ENCODE measurements around the gene PLP2.
"Not testable (repeated sequence)": the region's sequence is repeated elsewhere in the genome, so short reads cannot be mapped to it uniquely, and the experiment has no call there.

PLP2 gene

DNA sequence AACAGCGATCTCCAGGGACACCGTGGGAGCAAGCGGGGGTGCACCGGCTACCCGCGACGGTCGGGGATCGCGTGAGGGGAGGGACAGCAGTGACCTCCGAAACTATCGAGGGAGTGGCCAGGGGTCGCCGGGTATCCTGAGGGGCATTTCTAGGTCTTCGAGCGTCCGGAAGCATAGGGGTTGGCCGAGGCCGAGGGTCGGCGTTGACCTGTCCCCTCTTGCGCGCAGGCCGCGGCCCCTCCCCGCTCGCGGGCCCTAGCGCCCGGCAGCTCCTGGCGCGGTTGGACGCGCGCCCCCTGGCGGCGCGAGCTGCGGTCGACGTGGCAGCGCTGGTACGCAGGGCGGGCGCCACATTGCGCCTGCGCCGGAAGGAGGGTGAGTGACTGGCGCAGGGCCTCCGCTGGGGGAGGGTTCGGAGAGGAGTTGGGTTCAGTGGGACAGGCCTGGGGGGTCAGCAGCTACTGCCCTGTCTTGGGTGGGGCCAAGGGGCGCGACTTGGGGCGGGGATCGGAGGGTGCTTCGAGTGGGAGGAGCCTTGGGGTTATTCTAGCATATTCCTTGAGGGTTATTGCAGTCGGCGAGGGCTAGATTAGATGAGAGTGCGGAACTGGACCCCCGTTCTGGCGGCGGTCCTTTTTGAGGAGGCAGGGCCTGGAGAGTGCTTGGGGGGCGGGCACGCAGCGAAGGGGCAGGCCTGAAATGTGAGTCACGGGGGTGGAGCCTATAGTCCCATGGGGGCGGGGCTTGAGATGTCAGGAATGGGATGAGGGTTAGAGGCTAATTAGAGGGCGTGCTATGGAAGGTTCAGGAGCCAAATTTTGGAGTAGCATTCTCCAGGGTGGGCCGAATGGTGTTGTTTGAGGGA lies 7.9 kb upstream of the PLP2 start:
- DNase-seq (ENCODE audit: low spot score), result peak; percentile 57
- FAIRE-seq, result no peak

- no peak for DNase-seq (ENCODE audit: low spot score)
- no peak for FAIRE-seq
Observed at GRCh38 chrX:49164589-49165360, 6.9 kb upstream of the PLP2 start.

- no peak for DNase-seq (ENCODE audit: low spot score)
- FAIRE-seq, result no peak
Observed at GRCh38 chrX:49165901-49166881, 5.5 kb upstream of the PLP2 start.

DNA sequence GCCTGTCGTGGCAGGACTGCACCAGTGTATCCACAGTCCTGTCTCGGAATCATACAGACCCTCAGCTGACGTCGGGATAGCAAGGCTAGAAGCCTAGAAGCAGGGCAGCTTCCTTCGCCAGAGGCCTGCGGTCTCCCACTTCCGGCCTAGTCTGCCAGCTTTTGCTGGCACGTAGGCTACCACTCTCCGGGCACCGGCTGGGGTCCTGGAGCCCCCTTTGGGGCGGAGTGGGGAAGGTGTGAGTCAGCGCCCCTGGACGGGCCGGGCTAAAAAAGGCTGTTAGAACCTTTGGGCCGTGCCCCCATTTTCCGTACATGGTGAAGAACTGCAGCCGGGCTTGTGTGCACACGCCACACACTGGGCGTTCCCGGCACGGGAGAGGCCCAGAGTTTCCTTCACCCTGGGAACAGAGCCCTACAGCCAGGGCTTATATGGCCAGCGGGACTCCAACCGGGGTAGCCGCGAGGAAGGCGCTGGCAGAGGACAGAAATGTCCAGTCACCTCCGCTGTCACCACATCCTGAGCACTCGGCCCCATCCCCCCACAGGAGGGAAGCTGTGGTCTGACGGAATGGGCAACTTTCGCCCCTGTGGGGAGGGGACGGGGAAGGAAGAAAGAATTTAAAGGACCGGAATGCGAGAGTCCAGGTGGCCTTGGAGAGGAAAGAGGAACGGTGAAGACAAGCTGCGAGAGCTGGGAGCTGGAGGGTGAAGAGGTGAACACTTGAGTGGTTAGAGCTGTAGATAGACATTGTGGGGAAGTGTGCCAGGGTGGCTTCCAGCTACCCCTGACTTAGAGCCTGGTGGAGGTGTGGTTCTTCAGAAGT lies 4.6 kb upstream of the PLP2 start:
- FAIRE-seq, result peak; percentile 67
- DNase-seq (ENCODE audit: low spot score), result peak; percentile 78

DNA sequence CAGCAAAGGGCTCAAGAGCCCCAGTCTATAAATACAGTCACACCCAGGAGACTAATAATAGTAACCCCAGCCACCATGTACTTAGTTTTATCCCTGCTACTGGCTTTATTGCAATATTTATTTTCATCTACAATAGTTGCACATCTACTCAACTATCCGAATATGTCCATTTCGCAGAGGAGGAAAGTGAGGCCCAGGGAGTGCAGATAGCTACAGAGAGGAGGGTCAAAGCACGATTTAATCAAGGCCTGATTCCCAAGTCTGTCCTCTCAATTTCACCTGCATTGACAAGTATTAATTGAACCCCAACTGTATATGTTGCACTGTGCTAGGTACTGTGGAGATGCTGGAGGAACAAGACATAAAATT lies 4.0 kb upstream of the PLP2 start:
- no peak for FAIRE-seq

DNA sequence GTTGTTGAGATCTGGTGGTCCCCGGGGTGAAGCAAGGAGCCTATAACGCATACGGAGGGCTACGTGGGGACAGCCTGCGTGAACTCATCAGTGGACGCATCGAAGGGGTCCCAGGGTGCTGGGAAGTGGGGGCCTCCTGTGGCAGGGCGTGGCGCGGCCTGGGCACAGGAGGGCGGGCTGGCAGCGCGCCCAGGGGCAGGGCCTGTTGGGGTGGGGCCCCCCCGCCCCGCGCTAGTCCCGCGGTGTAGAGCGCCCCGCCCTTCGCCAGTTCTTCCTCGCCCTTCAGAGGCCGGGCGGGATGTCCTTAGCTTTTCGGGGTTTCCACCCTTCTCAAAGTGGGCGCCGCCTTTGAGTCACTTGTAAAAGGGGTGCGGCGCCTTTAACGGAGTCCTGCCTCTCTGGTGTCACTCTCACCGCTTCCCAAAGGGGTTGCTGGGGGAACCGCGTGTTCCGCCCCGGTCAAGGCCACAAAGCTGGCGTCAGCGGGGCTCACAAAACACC lies 632 bp downstream of the PLP2 start:
- DNase-seq (ENCODE audit: low spot score), result peak; percentile 36
- no peak for FAIRE-seq

More for the DNA sequence above, 4.0 kb upstream of the PLP2 start:
- DNase-seq (ENCODE audit: low spot score), result no peak

DNA sequence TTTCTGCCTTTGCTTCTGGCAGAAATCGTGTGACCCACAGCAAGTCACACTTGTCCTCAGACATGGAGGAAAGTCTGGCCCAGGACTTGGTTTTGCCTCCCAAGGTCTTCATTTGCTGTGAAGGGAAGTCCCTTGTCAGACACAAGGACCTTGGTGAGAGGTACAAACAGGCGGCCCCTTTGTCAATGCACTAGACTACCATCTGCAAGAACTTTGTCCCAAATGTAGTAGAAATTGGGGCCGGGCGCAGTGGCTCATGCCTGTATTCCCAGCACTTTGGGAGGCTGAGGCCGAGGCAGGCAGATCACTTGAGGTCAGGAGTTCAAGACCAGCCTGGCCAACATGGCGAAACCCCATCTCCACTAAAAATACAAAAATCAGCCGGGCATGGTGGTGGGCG lies 1.8 kb downstream of the PLP2 start:
- FAIRE-seq, result not testable (repeated sequence)

DNA sequence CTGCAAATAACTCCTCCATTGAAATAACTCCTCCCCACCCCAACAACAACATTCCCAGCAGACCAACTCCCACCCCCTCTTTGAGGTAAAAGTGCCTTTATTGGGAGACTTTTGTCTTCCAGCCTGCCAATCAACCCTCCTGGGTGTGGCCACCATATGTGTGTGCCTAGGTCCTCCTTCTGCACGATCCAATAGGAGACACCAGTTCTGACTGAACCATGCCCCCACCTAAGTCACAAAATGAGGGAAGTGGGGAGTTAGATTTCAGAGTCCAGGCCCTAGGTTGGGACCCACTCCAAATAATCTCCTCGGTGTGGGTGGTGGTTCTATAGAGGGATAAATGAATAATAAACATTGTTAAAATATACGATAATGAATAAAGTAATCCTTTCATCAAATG lies 3.0 kb downstream of the PLP2 start:
- no peak for FAIRE-seq
- no peak for DNase-seq (ENCODE audit: low spot score)

More for the DNA sequence above, 1.8 kb downstream of the PLP2 start:
- DNase-seq (ENCODE audit: low spot score), result not testable (repeated sequence)

- DNase-seq (ENCODE audit: low spot score) (no peak), FAIRE-seq (no peak)
Observed at GRCh38 chrX:49175435-49176274, 4.0 kb downstream of the PLP2 start.

- no peak for FAIRE-seq
- no peak for DNase-seq (ENCODE audit: low spot score)
Observed at GRCh38 chrX:49176421-49177326, 5.0 kb downstream of the PLP2 start.

DNA sequence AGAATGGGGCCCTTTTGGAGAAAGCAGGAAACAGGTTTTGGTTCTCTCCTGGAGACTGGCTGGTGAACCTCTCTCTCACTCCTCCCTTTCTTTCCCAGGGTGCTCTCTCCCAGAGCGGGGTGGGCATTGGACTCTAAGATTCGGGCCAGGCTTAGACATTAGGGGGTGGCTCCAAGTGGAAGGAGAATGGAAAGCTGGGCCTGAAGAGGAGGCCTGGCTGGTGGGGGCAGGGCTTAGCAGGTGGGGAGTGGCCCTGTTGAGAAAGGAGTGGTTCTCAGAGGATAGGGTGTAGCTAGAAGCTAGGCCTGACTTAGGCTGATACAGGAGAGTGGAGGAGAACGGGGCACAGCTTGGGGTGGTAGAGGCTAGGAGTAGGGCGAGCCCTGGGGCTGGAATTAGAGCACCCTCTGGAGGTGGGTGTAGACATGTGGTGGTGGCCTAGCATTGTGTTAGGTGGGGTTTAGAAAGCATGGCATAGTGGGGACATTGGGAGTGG lies 5.7 kb downstream of the PLP2 start:
- FAIRE-seq, result no peak

GRCh38 chrX:49177873-49178480 lies 6.3 kb downstream of the PLP2 start:
- FAIRE-seq, result no peak

More for the DNA sequence above, 5.7 kb downstream of the PLP2 start:
- DNase-seq (ENCODE audit: low spot score), result no peak

DNA sequence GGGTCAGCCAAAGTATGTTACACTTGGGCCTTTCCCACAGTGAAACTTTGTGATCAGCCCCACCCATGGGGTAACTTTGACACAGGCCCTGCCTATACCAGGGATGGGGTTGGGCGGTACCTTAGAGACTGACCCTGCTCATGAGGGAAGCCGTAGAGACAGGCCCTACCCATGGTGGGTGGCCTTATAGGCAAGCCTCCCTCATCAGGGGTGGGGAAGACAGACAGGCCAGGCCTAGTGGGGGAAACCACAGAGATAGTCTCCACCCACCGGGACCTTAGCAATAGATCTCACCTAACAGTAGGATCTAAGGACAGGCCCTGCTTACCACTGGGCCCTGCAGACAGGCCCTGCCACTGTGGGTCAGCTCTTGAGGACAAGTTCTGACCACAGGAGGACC lies 6.8 kb downstream of the PLP2 start:
- FAIRE-seq, result no peak
- no peak for DNase-seq (ENCODE audit: low spot score)

More at GRCh38 chrX:49177873-49178480, 6.3 kb downstream of the PLP2 start:
- DNase-seq (ENCODE audit: low spot score), result no peak

GRCh38 chrX:49179358-49179757 lies 7.7 kb downstream of the PLP2 start:
- no peak for FAIRE-seq

DNA sequence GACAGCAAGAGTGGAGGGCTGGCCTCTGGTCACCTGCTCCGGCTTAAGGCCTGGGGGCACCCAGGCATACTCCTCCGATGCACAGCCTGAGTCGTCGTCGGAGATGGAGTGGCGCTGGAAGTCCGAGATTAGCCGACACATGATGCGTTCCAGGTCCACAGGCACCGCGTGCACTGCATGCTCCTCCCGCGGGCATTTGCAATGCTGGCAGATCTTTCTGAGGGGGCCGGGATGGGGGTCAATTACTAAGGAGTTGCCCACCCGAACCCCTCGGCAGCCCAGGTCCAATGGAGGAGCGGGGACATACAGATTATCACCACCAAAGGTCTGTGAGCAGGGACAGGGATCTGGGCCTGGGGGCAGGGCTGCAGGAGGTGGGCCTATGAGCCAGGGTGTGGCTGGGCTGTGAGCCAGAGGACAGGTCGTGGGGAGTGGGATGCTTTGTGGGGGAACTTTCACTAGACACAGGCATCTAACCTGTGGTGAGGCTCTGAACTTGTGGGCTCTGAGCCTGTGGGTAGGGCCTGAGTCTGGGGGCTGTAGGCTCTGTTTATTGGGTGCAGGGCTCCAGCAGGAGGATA lies 12.1 kb downstream of the PLP2 start:
- FAIRE-seq, result no peak

More at GRCh38 chrX:49179358-49179757, 7.7 kb downstream of the PLP2 start:
- DNase-seq (ENCODE audit: low spot score), result no peak

DNA sequence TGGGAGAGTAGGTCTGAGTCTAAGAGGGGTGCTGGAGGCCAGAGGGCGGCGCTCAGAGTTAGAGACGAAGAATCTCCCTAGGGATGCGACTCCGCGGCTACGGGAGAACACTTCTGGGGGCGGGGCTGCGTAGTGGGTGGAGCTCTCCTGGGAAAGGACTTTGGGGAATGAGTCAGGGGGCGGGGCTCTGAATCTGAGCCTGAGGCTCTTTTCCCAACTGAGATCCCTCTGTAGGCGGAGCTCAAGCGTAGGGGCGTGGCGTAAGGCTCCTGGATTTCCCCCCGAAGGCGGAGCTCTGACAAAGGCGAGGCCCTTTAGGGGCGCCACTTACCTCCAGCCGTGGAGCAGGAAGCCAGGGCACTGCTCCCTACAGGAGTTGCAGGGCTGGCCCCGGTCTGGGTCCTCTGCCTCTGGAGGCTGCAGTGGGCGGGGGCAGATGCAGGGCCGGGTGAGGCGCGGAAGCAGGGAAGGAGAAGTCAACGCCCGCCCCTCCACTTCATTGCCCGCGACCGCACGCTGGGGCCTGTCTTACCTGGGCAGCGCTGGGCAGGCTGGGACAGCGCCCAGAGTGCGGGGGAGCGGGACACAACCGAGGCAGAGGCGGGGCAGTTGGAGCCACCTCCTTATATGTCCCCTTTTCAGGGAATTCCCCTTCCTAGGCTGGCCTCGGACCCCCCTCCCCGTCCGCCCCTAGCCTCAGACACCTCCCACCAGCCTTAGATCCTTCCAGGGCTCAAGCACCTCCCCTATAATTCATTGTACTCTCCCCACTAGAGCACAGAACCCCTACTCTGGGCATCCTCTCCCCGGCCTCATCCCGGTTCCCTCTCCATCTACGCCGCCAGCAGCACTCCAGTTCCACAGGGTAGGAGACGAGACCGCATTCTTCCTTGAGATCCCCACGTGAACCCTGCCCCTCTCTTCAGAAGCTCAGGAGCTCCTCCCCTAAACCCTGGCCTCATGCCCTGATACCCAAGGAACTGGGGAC lies 12.9 kb downstream of the PLP2 start:
- DNase-seq (ENCODE audit: low spot score), result peak; percentile 88
- FAIRE-seq, result peak; percentile 92

More for the DNA sequence above, 12.1 kb downstream of the PLP2 start:
- no peak for DNase-seq (ENCODE audit: low spot score)
